ENCODE data around the gene GALNT16. TPM values are rescaled to one million over a fixed set of nuclear protein-coding genes. Genes with fewer than 3 reads are reported as not detected.

Gene GALNT16
- total RNA-seq, 1 donor from 2014 or later, result 124 TPM

DNA sequence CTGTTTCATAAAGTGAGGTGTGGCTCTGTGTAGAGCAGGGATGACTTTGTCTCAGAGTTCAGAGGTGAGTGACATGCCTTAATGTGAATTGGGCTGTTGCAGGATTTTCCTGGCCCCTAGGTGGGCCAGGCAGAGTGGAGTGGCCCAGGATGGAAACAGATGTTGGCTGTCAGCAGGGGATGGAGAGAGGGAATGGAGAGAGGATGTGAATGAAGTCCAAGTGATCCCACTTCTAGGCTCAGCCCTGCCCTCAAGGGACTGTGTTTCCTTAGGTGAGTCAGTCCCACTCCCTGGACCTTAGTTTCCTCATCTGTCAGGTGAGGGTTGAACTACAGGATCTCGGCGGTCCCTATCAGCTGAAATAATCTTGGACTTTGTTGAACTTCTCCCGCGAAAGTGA, 7.5 kb downstream of the GALNT16 start:
- no peak overlapping the region for H3K27ac Mint-ChIP-seq (ENCODE audit: unreplicated experiment)
- TF ChIP-seq, protein P1, sequence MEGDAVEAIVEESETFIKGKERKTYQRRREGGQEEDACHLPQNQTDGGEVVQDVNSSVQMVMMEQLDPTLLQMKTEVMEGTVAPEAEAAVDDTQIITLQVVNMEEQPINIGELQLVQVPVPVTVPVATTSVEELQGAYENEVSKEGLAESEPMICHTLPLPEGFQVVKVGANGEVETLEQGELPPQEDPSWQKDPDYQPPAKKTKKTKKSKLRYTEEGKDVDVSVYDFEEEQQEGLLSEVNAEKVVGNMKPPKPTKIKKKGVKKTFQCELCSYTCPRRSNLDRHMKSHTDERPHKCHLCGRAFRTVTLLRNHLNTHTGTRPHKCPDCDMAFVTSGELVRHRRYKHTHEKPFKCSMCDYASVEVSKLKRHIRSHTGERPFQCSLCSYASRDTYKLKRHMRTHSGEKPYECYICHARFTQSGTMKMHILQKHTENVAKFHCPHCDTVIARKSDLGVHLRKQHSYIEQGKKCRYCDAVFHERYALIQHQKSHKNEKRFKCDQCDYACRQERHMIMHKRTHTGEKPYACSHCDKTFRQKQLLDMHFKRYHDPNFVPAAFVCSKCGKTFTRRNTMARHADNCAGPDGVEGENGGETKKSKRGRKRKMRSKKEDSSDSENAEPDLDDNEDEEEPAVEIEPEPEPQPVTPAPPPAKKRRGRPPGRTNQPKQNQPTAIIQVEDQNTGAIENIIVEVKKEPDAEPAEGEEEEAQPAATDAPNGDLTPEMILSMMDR (IDR thresholded peaks at IDR 0.05; ENCODE audit: partially characterized antibody, unreplicated experiment), result no peak
- H3K36me3 Mint-ChIP-seq (ENCODE audit: unreplicated experiment), result no peaks in the 10 kb centered on the region
- no peak overlapping the region for H3K4me3 Mint-ChIP-seq (ENCODE audit: unreplicated experiment)
- DNase-seq, result no peak
- peaks cover 4% of the 10 kb centered on the region for H3K27me3 Mint-ChIP-seq (ENCODE audit: unreplicated experiment)
- peaks cover 2% of the 10 kb centered on the region for H3K9me3 Mint-ChIP-seq (ENCODE audit: unreplicated experiment)
- H3K4me1 Mint-ChIP-seq (ENCODE audit: low read depth, unreplicated experiment), result peaks cover 31% of the 10 kb centered on the region

DNA sequence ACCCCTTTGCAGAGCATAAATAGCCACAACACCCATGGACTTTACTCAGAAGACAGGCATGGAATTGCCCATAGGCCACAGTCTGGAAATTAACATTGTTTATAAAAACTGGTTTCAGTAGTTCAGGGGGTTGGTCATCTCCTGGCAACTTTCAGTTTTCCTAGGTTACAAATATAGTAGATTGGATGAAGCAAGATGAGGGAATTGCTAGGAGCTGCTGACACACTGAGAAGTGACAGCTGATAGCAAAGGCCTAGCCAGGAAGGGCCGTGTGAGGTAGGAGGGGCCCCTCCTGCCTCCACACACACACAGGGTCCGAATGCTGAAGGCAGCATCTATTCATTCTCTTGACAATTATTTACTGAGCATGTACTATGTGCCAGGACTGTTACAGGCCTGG, 8.3 kb downstream of the GALNT16 start:
- Mint-ChIP-seq H3K4me1 (ENCODE audit: low read depth, unreplicated experiment) (peaks cover 30% of the 10 kb centered on the region), H3K4me3 (ENCODE audit: unreplicated experiment) (no peak overlapping the region), H3K27me3 (ENCODE audit: unreplicated experiment) (peaks cover 2% of the 10 kb centered on the region), H3K36me3 (ENCODE audit: unreplicated experiment) (no peaks in the 10 kb centered on the region), H3K27ac (ENCODE audit: unreplicated experiment) (no peak overlapping the region), H3K9me3 (ENCODE audit: unreplicated experiment) (peaks cover 3% of the 10 kb centered on the region)
- TF ChIP-seq, protein P1 (IDR thresholded peaks at IDR 0.05; ENCODE audit: partially characterized antibody, unreplicated experiment), result no peak
- DNase-seq, result no peak

DNA sequence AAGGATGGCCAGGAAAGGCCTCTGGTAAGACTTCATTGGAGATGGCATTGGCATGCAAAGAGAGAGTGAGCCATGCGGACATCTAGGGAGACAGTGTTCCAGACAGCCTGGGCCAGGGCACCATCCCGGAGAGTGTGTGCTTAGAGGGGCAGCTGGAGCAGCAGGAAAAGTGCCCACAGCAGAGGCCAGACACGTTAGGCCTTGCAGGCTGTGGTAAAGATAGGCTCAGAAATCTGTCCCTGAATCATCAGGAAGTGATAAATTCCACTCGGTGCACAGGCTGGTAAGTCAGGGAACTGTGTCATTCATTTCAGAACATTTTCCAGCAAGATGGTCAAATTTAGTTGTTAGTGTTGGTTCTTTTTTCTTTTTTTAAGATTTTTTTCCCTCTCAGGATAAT, 8.8 kb downstream of the GALNT16 start:
- no peaks in the 10 kb centered on the region for H3K36me3 Mint-ChIP-seq (ENCODE audit: unreplicated experiment)
- no peak overlapping the region for H3K27ac Mint-ChIP-seq (ENCODE audit: unreplicated experiment)
- peaks cover 2% of the 10 kb centered on the region for H3K27me3 Mint-ChIP-seq (ENCODE audit: unreplicated experiment)
- DNase-seq, result no peak
- peaks cover 25% of the 10 kb centered on the region for H3K4me1 Mint-ChIP-seq (ENCODE audit: low read depth, unreplicated experiment)
- no peak overlapping the region for H3K4me3 Mint-ChIP-seq (ENCODE audit: unreplicated experiment)
- H3K9me3 Mint-ChIP-seq (ENCODE audit: unreplicated experiment), result peaks cover 3% of the 10 kb centered on the region
- TF ChIP-seq, protein P1 (IDR thresholded peaks at IDR 0.05; ENCODE audit: partially characterized antibody, unreplicated experiment), result no peak

DNA sequence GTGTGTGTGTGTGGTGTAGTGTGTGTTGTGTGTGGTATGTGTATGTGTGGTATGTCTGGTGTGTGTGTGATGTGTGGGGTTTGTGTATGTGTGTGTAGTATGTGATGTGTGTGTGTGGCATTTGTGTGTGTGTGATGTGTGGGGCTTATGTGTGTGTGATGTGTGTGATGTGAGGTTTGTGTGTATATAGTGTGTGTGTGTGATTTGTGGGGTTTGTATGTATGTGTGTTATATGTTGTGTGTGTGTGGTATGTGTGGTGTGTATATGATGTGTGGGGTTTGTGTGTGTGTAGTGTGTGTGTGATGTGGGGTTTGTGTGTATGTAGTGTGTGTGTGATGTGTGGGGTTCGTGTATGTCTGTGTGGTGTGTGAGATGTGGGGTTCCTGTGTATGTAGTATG, 9.4 kb downstream of the GALNT16 start:
- DNase-seq, result no peak
- H3K27ac Mint-ChIP-seq (ENCODE audit: unreplicated experiment), result no peak overlapping the region
- TF ChIP-seq, protein P1 (IDR thresholded peaks at IDR 0.05; ENCODE audit: partially characterized antibody, unreplicated experiment), result no peak
- peaks cover 3% of the 10 kb centered on the region for H3K9me3 Mint-ChIP-seq (ENCODE audit: unreplicated experiment)
- peaks cover 20% of the 10 kb centered on the region for H3K4me1 Mint-ChIP-seq (ENCODE audit: low read depth, unreplicated experiment)
- H3K27me3 Mint-ChIP-seq (ENCODE audit: unreplicated experiment), result peaks cover 2% of the 10 kb centered on the region
- H3K4me3 Mint-ChIP-seq (ENCODE audit: unreplicated experiment), result no peak overlapping the region
- H3K36me3 Mint-ChIP-seq (ENCODE audit: unreplicated experiment), result no peaks in the 10 kb centered on the region

DNA sequence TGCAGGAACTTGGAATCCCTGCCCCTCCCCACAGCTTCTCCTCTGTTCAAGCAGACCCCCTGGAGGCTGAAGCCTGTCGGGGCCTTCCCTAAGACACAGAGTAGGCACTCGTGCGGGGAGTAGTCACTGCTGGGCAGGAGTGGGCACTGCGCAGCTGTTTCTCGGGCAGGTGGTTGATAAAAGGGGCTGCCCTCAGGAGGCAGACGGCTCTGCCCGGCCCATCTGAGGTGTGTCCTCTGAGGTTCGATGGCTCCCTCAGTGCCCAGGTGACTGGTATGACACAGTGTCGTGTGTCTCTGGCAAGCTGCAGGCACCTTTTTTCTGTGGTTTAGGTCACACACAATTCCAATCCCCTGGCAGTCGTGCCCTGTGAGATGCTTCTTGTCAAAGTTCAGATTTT, 10.1 kb downstream of the GALNT16 start:
- H3K4me3 Mint-ChIP-seq (ENCODE audit: unreplicated experiment), result no peak overlapping the region
- TF ChIP-seq, protein P1 (IDR thresholded peaks at IDR 0.05; ENCODE audit: partially characterized antibody, unreplicated experiment), result no peak
- H3K36me3 Mint-ChIP-seq (ENCODE audit: unreplicated experiment), result no peaks in the 10 kb centered on the region
- no peak overlapping the region for H3K27ac Mint-ChIP-seq (ENCODE audit: unreplicated experiment)
- peaks cover 3% of the 10 kb centered on the region for H3K9me3 Mint-ChIP-seq (ENCODE audit: unreplicated experiment)
- DNase-seq, result no peak
- peaks cover 17% of the 10 kb centered on the region for H3K4me1 Mint-ChIP-seq (ENCODE audit: low read depth, unreplicated experiment)
- H3K27me3 Mint-ChIP-seq (ENCODE audit: unreplicated experiment), result peaks cover under 1% of the 10 kb centered on the region

Data from glutamatergic neuron (in vitro differentiated cells).